ENCODE measurements around the gene DCLK2.

DNA sequence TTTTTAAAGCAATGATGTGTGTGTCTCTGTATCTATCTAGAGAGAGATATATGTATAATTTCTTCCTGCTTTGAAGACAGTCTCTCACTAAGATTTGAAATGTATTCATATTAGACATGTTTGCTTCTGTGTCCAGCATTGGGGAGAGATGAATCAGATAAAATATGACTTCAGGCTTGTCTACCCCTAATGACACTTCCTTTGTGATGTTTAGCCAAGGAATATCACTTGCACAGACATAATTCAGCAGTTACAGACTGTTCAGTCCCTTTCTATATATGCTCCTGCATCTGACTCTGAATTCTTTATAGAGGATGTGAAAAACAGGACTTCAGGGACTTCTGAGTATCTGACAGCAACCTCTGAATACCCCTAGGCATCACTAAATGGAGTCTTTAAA lies 158.4 kb downstream of the DCLK2 start:
- no peak for TF ChIP-seq POLR2A (IDR thresholded peaks at IDR 0.05)
- TF ChIP-seq, protein P1, sequence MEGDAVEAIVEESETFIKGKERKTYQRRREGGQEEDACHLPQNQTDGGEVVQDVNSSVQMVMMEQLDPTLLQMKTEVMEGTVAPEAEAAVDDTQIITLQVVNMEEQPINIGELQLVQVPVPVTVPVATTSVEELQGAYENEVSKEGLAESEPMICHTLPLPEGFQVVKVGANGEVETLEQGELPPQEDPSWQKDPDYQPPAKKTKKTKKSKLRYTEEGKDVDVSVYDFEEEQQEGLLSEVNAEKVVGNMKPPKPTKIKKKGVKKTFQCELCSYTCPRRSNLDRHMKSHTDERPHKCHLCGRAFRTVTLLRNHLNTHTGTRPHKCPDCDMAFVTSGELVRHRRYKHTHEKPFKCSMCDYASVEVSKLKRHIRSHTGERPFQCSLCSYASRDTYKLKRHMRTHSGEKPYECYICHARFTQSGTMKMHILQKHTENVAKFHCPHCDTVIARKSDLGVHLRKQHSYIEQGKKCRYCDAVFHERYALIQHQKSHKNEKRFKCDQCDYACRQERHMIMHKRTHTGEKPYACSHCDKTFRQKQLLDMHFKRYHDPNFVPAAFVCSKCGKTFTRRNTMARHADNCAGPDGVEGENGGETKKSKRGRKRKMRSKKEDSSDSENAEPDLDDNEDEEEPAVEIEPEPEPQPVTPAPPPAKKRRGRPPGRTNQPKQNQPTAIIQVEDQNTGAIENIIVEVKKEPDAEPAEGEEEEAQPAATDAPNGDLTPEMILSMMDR (IDR thresholded peaks at IDR 0.05), result no peak
- no peak for TF ChIP-seq POLR2AphosphoS5 (IDR thresholded peaks at IDR 0.05)
